Stomach (tissue), 9 donors: ENCODE results near the gene CARD11. TPM values are rescaled to one million over a fixed set of nuclear protein-coding genes. Genes with fewer than 3 reads are reported as not detected.

Experiments
- DNase-seq, 2 donors: peaks; one replicate each; pipeline versions ENCODE4 v3.0.0 to v3.0.0-alpha.2; 2013 to 2019
- H3K27ac ChIP-seq, 5 donors: fragments of 200-600 bp in 4 of 5; sonication (generic) in 4 of 5; one replicate each; pipeline ENCODE4 v1.5.1; 2013 to 2019; ENCODE audit warnings: mild to moderate bottlenecking in 1 of 5, moderate library complexity in 1 of 5
- H3K27me3 ChIP-seq, 3 donors: fragments of 200-600 bp; sonication (generic); one replicate each; pipeline ENCODE4 v1.5.1; 2017 to 2019; ENCODE audit warnings: mixed run types in 1 of 3
- H3K36me3 ChIP-seq, 4 donors: fragments of 200-600 bp; sonication (generic); 1 replicate in 3 of 4; 2 replicates in 1 of 4; pipeline ENCODE4 v1.5.1; 2016 to 2019
- H3K4me1 ChIP-seq, 4 donors: fragments of 200-600 bp; sonication (generic); one replicate each; pipeline ENCODE4 v1.5.1; 2016 to 2019
- H3K4me3 ChIP-seq, 4 donors: fragments of 200-600 bp; sonication (generic) in 3 of 4; one replicate each; pipeline ENCODE4 v1.5.1; 2016 to 2019; ENCODE audit warnings: mild to moderate bottlenecking in 1 of 4
- H3K9me3 ChIP-seq, 4 donors: fragments of 200-600 bp; sonication (generic); one replicate each; pipeline ENCODE4 v1.5.1; 2016 to 2019
- CTCF ChIP-seq, 7 experiments: fragments of 450-650 bp in 4 of 7; fragments of 200-600 bp in 3 of 7; sonication (generic) in 3 of 7; IDR thresholded peaks; one replicate each; pipeline ENCODE4 v1.5.1; 2016 to 2019; ENCODE audit warnings: antibody characterized with exemption in 7 of 7, control low read depth in 2 of 7, mild to moderate bottlenecking in 1 of 7
- EP300 ChIP-seq: sonication (generic); formaldehyde crosslinking; IDR thresholded peaks from one replicate; pipeline ENCODE4 v1.6.1; 2017; ENCODE audit warnings: antibody characterized with exemption
- POLR2A ChIP-seq, 4 donors: fragments of 450-650 bp; IDR thresholded peaks; one replicate each; pipeline ENCODE4 v1.6.1; 2016; ENCODE audit warnings: antibody characterized with exemption in 4 of 4, control low read depth in 2 of 4, mild to moderate bottlenecking in 1 of 4, moderate library complexity in 1 of 4
- POLR2AphosphoS5 ChIP-seq, 3 donors: sonication (generic); formaldehyde crosslinking; IDR thresholded peaks; one replicate each; pipeline ENCODE4 v1.6.1; 2016; ENCODE audit warnings: antibody characterized with exemption in 3 of 3
- WGBS, 5 donors: extraction: QIAGEN DNeasy Blood & Tissue Kit in 3 of 5; methylation state at CpG; one replicate each; pipeline versions ENCODE4 v1.1.5 to v1.1.7; 2013 to 2018; 5-methylcytosine and 5-hydroxymethylcytosine counted together
- intact Hi-C: fragments of 100-400 bp; cut with DNase I; formaldehyde crosslinking; loops from one replicate; pipeline ENCODE4 v1.15.1; 2023; ENCODE audit warnings: low total_unique reads
- polyA plus RNA-seq, 3 donors: library from polyadenylated mRNA; stranded (reverse); fragments of 200-250 nt; gene quantifications; one replicate each; pipeline ENCODE4 v1.2.3, GENCODE V29; 2013
- total RNA-seq, 5 donors: library from RNA; depleted of rRNA; stranded (reverse); fragments of >200 nt; gene quantifications; one replicate each; pipeline versions ENCODE4 v1.1.0 to v1.2.3, GENCODE V29; 2014 to 2016
- donor health status: healthy with polysubstance abuse.
- donor health status: Bipolar disorder and iron deficiency.
- donor health status: healthy.

Gene CARD11
- total and polyA plus RNA-seq, 8 donors: 0.45 to 9.7 (median 1.8) TPM; not detected in 1

- WGBS, 5 donors: 65 to 75% (median 72%) methylated on average over 5 of the region's 5 CpGs
- Histone ChIP-seq H3K4me3 (no peak overlapping the region), H3K9me3 (peaks cover 0 to 18% (median 14%) of the 10 kb centered on the region in 4 donors), H3K36me3 (no peaks in the 10 kb centered on the region), H3K27me3 (no peaks in the 10 kb centered on the region), H3K27ac (no peak overlapping the region), H3K4me1 (no peaks in the 10 kb centered on the region)
- TF ChIP-seq POLR2AphosphoS5 (IDR thresholded peaks at IDR 0.05) (no peak), EP300 (no peak), POLR2A (IDR thresholded peaks at IDR 0.05) (no peak), CTCF (IDR thresholded peaks at IDR 0.05) (no peak)
- intact Hi-C loops: no loop called here
- DNase-seq: no peak
These were observed 32.3 kb downstream of the CARD11 start for GRCh38 chr7:3011211-3011852.

- Histone ChIP-seq H3K36me3 (no peaks in the 10 kb centered on the region), H3K27ac (no peak overlapping the region), H3K9me3 (peaks cover 0 to 18% (median 14%) of the 10 kb centered on the region in 4 donors), H3K4me1 (no peaks in the 10 kb centered on the region), H3K4me3 (no peak overlapping the region), H3K27me3 (no peaks in the 10 kb centered on the region)
- DNase-seq: no peak
- intact Hi-C loops: no loop called here
- no peak for TF ChIP-seq POLR2A (IDR thresholded peaks at IDR 0.05)
- no peak for TF ChIP-seq EP300
- no peak for TF ChIP-seq CTCF (IDR thresholded peaks at IDR 0.05)
- TF ChIP-seq POLR2AphosphoS5 (IDR thresholded peaks at IDR 0.05): no peak
- WGBS, 5 donors: 71 to 79% (median 77%) methylated on average over 7 of the region's 7 CpGs
These were observed 33.5 kb downstream of the CARD11 start for GRCh38 chr7:3010161-3010560.

- intact Hi-C loops: no loop called here
- Histone ChIP-seq H3K27ac (no peak overlapping the region), H3K36me3 (no peaks in the 10 kb centered on the region), H3K27me3 (no peaks in the 10 kb centered on the region), H3K4me1 (no peaks in the 10 kb centered on the region), H3K4me3 (no peak overlapping the region), H3K9me3 (peaks cover 0 to 18% (median 14%) of the 10 kb centered on the region in 4 donors)
- 88 to 95% (median 93%) methylated on average over 12 of the region's 12 CpGs for WGBS, 5 donors
- TF ChIP-seq EP300 (no peak), POLR2A (IDR thresholded peaks at IDR 0.05) (no peak), POLR2AphosphoS5 (IDR thresholded peaks at IDR 0.05) (no peak), CTCF (IDR thresholded peaks at IDR 0.05) (no peak)
- DNase-seq: no peak
These were observed 34.6 kb downstream of the CARD11 start for GRCh38 chr7:3009086-3009485.

GRCh38 chr7:3008386-3008785 lies 35.3 kb downstream of the CARD11 start:
- H3K9me3 ChIP-seq: peaks cover 0 to 11% (median 8%) of the 10 kb centered on the region in 4 donors
- no peak for DNase-seq
- H3K4me3 ChIP-seq: no peak overlapping the region
- no peaks in the 10 kb centered on the region for H3K4me1 ChIP-seq
- intact Hi-C loops: no loop called here
- H3K27me3 ChIP-seq: no peaks in the 10 kb centered on the region
- no peak overlapping the region for H3K27ac ChIP-seq
- no peak for TF ChIP-seq POLR2A (IDR thresholded peaks at IDR 0.05)
- TF ChIP-seq CTCF (IDR thresholded peaks at IDR 0.05): no peak
- H3K36me3 ChIP-seq: no peaks in the 10 kb centered on the region
- WGBS, 5 donors: 83 to 89% (median 87%) methylated on average over 2 of the region's 2 CpGs
